ENCODE data around the gene SPAG6. TPM values are rescaled to one million over a fixed set of nuclear protein-coding genes. Genes with fewer than 3 reads are reported as not detected.
"Not testable (repeated sequence)": the region's sequence is repeated elsewhere in the genome, so short reads cannot be mapped to it uniquely, and the experiment has no call there.

SPAG6 gene
- total RNA-seq, 1 donor from 2014 or later = not detected

DNA sequence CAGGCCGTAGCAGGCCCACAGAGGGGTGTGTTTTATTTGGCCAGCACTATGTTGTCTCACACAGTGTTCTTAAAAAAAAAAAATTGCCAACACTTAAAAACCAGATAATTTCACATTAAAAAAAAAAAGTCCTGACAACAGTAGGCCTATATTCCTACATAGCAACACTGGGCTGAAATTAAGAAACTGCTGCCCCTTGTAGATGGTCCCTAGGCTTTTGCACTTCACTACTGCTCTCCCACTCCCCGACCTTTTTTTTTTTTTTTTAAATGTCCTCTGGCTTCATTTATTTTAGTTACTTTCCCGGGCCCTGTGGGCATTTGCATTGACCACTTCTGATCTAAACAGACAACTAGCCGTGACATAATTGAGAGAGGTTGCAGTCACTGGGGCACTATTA, 36.0 kb downstream of the SPAG6 start:
- no peak for DNase-seq (ENCODE audit: extremely low spot score, unreplicated experiment)
- Mint-ChIP-seq H3K4me3 (ENCODE audit: unreplicated experiment) (no peak overlapping the region), H3K27ac (ENCODE audit: unreplicated experiment) (no peak overlapping the region), H3K4me1 (ENCODE audit: unreplicated experiment) (no peaks in the 10 kb centered on the region), H3K27me3 (ENCODE audit: unreplicated experiment) (no peaks in the 10 kb centered on the region), H3K9me3 (ENCODE audit: unreplicated experiment) (no peaks in the 10 kb centered on the region), H3K36me3 (ENCODE audit: unreplicated experiment) (no peaks in the 10 kb centered on the region)
- TF ChIP-seq, protein P1, sequence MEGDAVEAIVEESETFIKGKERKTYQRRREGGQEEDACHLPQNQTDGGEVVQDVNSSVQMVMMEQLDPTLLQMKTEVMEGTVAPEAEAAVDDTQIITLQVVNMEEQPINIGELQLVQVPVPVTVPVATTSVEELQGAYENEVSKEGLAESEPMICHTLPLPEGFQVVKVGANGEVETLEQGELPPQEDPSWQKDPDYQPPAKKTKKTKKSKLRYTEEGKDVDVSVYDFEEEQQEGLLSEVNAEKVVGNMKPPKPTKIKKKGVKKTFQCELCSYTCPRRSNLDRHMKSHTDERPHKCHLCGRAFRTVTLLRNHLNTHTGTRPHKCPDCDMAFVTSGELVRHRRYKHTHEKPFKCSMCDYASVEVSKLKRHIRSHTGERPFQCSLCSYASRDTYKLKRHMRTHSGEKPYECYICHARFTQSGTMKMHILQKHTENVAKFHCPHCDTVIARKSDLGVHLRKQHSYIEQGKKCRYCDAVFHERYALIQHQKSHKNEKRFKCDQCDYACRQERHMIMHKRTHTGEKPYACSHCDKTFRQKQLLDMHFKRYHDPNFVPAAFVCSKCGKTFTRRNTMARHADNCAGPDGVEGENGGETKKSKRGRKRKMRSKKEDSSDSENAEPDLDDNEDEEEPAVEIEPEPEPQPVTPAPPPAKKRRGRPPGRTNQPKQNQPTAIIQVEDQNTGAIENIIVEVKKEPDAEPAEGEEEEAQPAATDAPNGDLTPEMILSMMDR (IDR thresholded peaks at IDR 0.05) = no peak

- H3K4me3 Mint-ChIP-seq (ENCODE audit: unreplicated experiment) = no peak overlapping the region
- TF ChIP-seq, protein P1 (IDR thresholded peaks at IDR 0.05) = no peak
- H3K27ac Mint-ChIP-seq (ENCODE audit: unreplicated experiment) = no peak overlapping the region
- no peaks in the 10 kb centered on the region for H3K4me1 Mint-ChIP-seq (ENCODE audit: unreplicated experiment)
- no peak for DNase-seq (ENCODE audit: extremely low spot score, unreplicated experiment)
- H3K36me3 Mint-ChIP-seq (ENCODE audit: unreplicated experiment) = no peaks in the 10 kb centered on the region
- H3K27me3 Mint-ChIP-seq (ENCODE audit: unreplicated experiment) = peaks cover 3% of the 10 kb centered on the region
- no peaks in the 10 kb centered on the region for H3K9me3 Mint-ChIP-seq (ENCODE audit: unreplicated experiment)
Measured at GRCh38 chr10:22386503-22386902, 41.2 kb downstream of the SPAG6 start.

DNA sequence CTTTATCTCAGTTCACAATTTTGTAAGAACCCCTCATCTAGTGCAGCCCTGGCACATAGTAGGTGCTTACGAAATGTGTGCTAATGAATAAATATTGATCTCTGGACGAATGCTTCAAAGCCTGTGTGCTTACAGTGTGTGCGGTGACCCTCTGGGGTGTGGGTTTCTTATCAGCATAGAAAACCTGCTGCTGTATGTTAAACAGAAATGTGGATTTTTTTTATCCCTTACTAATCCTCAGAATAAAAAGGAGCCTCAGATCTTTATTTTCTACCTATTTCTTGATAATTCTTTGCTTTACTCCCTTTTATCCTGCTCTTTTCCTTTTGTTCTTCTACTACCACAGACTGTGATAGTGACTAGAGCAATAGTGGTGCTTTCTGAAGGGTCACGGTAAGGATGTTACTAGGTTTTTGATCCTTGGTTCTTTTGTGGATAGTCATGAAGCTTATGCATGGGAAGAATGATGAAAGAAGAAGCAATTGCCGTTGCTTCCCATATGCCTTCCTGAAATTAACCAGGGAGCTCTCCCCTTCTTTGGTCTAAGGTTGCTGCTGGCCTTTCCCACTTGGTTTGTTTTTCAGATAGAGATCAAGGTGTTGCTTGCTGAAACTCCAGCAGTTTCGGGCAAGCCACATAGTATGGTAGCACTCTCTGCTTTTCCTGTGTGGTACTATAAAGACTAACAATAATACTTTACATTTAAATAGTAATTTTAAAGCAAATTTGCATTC, 44.7 kb downstream of the SPAG6 start:
- Mint-ChIP-seq H3K36me3 (ENCODE audit: unreplicated experiment) (no peaks in the 10 kb centered on the region), H3K4me3 (ENCODE audit: unreplicated experiment) (no peak overlapping the region), H3K4me1 (ENCODE audit: unreplicated experiment) (no peaks in the 10 kb centered on the region), H3K27ac (ENCODE audit: unreplicated experiment) (no peak overlapping the region), H3K9me3 (ENCODE audit: unreplicated experiment) (no peaks in the 10 kb centered on the region), H3K27me3 (ENCODE audit: unreplicated experiment) (peaks cover 3% of the 10 kb centered on the region)
- TF ChIP-seq, protein P1 (IDR thresholded peaks at IDR 0.05) = no peak
- no peak for DNase-seq (ENCODE audit: extremely low spot score, unreplicated experiment)

DNA sequence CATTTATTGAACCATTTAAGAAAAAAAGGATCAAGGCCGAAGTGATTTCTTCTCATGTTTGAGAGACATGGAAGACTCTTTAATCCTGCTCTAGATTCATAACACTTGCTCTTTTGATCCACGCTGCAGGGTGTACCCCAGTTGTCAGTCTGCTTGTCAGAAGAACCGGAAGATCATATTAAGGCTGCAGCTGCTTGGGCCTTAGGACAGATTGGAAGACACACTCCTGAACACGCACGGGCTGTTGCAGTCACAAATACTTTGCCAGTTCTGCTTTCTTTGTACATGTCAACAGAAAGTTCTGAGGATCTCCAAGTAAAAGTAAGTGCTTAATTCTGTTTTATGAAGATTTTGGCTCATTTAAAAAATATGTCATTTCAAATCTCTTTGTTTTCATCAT, 46.3 kb downstream of the SPAG6 start:
- no peaks in the 10 kb centered on the region for H3K36me3 Mint-ChIP-seq (ENCODE audit: unreplicated experiment)
- H3K4me3 Mint-ChIP-seq (ENCODE audit: unreplicated experiment) = no peak overlapping the region
- no peaks in the 10 kb centered on the region for H3K4me1 Mint-ChIP-seq (ENCODE audit: unreplicated experiment)
- H3K27ac Mint-ChIP-seq (ENCODE audit: unreplicated experiment) = no peak overlapping the region
- no peak for DNase-seq (ENCODE audit: extremely low spot score, unreplicated experiment)
- H3K9me3 Mint-ChIP-seq (ENCODE audit: unreplicated experiment) = peaks cover 3% of the 10 kb centered on the region
- peaks cover 3% of the 10 kb centered on the region for H3K27me3 Mint-ChIP-seq (ENCODE audit: unreplicated experiment)
- TF ChIP-seq, protein P1 (IDR thresholded peaks at IDR 0.05) = no peak

GRCh38 chr10:22396195-22396594, 50.9 kb downstream of the SPAG6 start:
- not testable (repeated sequence) for H3K9me3 Mint-ChIP-seq (ENCODE audit: unreplicated experiment); H3K27me3 Mint-ChIP-seq (ENCODE audit: unreplicated experiment); H3K4me3 Mint-ChIP-seq (ENCODE audit: unreplicated experiment); H3K36me3 Mint-ChIP-seq (ENCODE audit: unreplicated experiment); H3K27ac Mint-ChIP-seq (ENCODE audit: unreplicated experiment); DNase-seq (ENCODE audit: extremely low spot score, unreplicated experiment); H3K4me1 Mint-ChIP-seq (ENCODE audit: unreplicated experiment)

- H3K36me3 Mint-ChIP-seq (ENCODE audit: unreplicated experiment); H3K4me1 Mint-ChIP-seq (ENCODE audit: unreplicated experiment); H3K9me3 Mint-ChIP-seq (ENCODE audit: unreplicated experiment); H3K27ac Mint-ChIP-seq (ENCODE audit: unreplicated experiment); H3K4me3 Mint-ChIP-seq (ENCODE audit: unreplicated experiment); DNase-seq (ENCODE audit: extremely low spot score, unreplicated experiment): not testable (repeated sequence)
- peaks cover 21% of the 10 kb centered on the region for H3K27me3 Mint-ChIP-seq (ENCODE audit: unreplicated experiment)
Measured at GRCh38 chr10:22406916-22407315, 61.6 kb downstream of the SPAG6 start.
